Brain pericyte (primary cell): ENCODE results near the gene CST7.
"Not testable (repeated sequence)": the region's sequence is repeated elsewhere in the genome, so short reads cannot be mapped to it uniquely, and the experiment has no call there.

ENCODE experiments used
- DNase-seq: peaks from one replicate; pipeline ENCODE4 v3.0.0-alpha.2; 2012; ENCODE audit warnings: low read depth, low spot score

CST7 gene, protein sequence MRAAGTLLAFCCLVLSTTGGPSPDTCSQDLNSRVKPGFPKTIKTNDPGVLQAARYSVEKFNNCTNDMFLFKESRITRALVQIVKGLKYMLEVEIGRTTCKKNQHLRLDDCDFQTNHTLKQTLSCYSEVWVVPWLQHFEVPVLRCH

DNA sequence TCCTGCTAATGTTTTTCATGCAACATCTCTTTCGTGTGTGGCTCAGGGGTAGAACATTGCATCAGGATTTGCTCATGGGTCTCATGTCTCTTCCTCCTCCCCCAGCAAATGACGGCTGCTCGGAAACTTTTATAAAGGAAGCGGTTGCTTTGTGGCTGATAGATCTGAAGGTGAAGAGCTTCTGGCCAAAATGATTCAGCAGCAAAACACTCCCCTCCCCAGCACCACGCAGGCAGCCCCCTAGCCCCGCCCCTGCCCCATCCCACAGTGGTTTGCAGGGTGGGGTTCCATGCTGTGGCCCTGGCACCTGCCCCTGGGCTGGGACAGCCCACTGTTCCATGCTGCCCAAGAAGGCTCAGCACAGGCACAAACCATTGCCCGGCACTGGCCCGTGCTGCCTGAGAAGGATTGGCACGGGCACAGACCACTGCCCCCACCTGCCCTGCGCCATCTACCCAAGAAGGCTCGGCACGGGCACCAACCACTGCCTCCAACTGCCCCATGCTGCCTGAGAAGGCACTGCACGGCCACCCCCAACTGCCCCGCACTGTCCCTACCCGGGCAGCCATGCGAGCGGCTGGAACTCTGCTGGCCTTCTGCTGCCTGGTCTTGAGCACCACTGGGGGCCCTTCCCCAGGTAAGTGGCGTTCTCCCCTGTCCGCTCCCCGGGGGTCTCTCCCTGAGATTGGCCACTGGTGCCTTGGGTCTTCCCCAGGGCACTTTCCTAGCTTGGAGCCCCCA is at the start of gene CST7:
CST7 (plus strand) TSS at position 331 of the 741 bp plus-strand sequence; CDS start at position 568, 237 bp downstream.
- no peak for DNase-seq

DNA sequence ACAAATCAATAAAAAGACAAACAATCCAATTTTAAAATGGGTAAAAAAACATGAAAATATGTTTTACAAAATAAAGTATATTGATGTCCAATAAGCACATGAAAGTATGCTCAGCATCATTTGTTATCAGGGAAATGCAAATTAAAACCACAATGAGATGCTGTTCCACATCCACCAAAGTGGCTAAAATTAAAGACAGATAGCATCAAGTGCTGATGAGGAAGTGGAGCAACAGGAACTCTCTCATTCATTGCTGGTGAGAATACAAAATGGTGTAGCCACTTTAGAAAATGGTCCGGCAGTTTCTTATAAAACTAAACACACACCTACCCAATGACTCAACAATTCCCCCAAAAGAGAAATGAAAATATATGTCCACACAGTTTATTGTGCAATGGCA is 42.3 kb upstream of the CST7 start:
- no peak for DNase-seq

DNA sequence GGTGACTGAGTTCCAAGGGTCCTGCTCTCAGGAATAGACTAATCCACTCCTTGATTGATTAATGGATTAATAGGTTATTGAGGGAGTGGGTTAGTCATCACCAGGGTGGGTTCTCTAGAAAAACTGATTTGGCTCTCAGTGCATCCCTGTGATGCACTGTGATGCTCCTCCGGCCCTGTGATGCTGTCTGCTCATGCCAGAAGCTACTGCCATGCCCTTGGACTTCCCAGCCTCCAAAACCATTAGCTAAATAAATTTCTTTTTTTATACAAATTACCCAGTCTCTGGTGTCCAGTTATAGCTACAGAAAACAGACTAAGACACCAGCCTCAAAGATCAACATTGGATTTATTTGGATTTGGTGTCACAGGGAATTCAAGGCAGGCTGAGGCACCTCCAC is 40.4 kb upstream of the CST7 start:
- DNase-seq: no peak

DNA sequence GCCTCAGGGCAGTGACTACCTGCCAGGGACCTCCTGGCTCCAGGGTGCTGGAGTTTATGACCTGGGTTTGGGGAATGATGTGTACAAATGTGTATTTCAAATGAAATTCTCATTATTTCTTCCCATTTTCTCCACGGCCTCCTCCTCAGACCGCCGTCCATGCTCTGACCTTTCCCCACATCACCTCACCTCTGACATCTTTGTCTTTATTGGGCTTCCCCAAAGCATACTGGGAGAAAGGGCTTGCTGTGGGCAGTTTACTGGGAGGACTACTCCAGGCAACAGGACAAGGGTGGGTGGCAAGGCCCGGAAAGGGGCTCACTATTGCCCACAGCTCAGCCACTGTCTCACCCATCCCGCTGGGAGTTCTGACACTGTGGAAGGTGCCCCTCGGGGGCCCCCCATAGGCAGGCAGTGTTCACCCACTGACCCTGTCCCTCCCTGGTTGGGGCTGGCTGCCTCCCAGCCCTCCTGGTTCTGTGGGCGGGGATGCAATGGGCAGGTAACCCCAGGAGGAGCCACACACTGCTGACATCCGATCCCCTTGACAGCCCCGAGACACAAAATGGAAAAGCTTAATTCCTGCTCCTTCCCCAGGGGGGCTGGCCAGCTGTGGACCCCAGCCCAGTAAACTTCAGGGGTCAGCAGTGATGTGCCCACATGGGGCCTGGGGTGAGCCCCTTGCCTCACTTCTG is 39.8 kb upstream of the CST7 start:
- DNase-seq: no peak

DNA sequence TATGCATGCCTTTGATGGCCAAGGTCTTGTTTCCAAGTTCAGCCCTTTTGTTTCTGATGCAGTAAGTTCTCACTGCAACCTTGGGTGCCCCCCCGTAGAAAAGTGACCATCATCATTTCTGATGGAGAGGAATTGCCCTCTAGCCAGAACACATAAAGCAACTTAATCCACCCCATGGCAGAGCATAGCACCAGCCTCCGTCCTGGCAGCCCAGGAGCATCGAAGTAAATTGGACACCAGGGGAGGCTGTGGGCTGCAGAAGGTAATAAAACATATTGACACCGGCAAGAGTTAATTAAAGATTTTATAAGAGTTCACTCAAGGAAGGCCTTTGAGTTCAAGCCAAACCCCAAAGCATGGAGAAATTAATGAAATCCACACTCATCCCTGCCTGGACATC is 39.2 kb upstream of the CST7 start:
- no peak for DNase-seq

DNA sequence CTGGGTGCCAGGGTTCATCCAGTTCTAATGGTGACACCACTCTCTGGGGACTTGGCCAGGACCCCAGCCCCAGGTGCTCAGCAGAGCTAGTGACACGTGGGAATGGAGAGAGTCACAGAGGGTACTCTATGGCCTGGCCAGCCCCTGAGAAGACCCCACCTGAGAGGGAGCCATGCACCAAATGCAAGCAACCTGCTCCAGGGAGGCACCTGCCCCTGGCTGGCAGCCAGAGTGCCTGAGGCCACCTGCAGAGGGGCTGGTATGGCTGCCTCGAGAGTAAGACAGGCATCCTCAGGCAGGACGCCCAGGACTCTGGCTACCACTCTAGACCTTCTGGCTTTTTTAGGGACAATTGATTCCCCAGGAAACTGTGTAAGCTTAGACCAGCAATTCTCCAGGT is 38.6 kb upstream of the CST7 start:
- DNase-seq: no peak

DNA sequence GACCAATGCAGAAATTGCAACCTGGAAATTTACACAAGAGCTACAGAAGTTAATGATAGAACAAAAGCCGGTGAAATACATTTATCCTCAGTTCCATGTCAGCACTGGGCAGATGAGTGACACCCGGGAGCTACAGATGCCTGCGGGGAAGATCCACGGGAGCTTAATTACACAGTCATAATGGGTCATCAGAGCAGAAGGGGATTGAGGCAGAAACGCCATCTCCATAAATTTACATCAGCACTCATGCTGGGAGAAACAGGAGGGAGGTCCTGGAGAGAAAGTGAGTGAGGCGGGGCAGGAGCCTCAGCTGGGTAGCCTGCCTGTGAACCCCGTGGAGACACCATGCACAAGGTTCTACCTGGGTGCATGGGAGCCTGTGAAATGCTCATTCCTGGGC is 37.6 kb upstream of the CST7 start:
- DNase-seq: no peak

DNA sequence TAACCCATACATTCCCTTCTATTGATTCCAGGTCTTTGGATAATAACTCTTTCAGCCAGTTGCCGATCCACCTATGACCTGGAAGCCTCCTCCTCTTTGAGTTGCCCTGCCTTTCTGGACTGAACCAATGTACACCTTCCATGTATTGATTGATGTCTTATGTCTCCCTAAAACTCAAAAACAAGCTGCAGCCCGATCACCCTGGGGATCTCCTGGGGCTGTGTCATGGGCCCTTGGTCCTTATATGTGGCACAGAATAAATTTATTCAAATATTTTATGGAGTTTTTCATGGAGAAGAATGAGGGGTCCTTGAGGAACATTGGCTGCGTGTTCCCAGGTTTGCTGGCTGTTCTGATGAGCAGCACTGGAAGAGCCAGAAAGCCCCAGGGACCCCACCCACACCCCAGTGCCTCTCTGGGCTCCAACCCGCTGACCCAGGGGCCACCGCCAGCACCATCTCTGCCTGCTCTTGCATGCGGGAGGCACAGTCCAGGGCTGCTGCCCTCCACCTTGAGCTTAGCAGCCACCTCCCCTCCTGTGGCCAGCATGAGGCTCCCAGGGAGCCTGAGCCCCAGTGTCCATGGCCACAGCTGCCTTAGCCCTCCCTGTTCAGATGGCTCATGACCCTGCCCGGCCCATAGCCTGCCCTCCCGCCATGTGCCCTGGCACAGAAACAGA is 36.5 kb upstream of the CST7 start:
- DNase-seq: no peak

DNA sequence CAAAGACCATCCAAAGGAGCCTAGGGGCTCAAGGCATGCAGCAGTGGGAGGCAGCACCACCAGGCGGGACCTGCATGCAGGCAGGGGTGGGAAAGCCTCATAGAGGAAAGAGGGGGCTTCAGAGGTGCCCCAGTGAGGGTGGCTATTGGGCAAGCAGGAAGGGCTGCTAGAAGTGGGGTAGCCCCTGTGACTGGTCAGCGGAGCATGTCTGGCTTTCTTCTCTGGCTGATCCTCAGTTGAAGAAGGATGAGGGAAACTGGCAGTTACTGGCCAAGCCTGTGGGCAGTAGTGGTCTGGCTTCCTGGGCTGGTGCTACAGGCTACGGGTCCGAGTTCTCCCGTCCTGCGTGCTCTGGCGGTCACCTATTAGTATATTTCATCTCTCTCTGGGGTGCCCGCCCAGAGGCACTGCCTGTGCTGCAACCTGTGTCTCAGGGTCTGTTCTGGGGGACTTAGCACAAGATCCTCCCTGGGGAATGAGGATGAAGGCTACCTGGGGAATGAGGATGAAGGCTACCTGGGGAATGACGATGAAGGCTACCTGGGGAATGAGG is 35.9 kb upstream of the CST7 start:
- DNase-seq: no peak

DNA sequence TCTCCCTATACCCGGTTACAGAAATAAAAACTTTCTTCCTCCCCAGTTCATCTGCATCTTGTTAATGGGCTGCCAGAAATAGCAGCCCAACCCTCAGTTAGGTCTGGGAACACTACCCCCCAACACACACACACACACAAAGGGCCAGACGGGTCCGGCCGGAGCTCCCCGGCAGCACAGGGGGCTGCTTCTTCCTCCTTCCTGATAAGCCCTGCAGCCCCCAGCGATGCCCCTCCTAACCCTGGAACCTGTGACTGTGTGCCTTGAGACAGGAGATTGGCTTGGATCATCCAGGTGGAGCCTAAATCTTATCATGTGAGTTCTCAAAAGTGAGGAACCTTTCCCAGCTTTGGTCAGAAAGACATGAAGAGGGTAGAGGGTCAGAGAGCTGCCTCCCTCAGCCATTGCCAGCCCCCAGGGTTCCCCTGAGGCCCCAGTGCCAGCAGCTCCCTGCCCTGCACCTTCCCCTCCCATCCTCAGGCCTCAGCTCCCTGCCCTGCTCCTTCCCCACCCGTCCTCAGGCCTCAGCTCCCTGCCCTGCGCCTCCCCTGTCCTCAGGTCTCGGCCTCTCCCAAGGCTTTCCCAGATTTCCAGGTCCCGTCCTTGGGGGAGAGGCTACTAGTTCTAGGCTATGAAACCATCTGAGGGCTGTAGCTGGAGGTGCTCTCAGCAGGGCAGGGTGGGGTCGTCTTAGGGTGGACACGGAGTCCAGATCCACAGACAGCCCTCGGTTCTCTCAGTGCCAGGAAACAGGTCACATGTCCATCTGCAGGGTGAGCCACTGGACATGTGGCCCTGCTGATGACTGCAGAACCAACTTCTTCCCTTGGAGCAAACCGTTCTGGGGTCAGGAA is 34.5 kb upstream of the CST7 start:
- no peak for DNase-seq

DNA sequence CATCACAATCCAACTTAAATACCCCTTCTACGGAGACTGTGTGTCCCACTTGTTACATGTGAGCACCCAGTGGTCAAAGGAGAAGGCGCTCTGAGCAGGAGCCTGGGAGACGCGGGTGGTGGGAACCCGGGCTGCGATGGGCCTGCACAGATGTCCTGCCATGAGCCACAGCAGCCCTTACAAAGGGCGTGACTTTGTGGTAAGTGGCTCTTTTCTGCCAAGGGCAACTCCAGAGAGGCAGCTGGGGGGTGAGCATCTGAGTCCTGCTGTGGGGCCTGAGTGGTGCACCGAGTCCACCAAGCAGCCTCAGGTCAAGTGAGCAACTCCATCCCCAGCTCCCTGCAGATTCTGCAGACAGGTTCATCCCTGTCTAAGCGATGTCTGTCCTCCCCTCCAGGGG is 33.6 kb upstream of the CST7 start:
- DNase-seq: no peak

DNA sequence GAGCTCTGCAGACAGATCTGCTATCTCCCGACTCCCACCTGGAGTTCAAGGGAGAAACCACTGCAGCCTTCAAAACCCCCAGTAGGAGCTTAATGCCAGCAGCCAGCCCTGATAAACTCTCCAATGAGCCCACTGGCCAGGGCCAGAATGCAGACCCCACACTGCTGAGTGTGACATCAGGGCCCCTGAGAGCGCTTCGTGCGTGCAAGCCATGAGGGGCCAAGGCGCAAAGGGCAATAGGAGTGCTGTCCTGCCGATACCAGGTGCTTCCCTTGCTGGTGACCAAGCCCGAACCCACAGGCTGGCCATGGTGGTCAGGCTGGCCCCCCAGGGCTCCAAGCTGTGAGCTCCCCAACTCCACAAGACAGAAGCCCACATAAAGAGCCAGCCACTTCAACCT is 33.2 kb upstream of the CST7 start:
- DNase-seq: no peak

DNA sequence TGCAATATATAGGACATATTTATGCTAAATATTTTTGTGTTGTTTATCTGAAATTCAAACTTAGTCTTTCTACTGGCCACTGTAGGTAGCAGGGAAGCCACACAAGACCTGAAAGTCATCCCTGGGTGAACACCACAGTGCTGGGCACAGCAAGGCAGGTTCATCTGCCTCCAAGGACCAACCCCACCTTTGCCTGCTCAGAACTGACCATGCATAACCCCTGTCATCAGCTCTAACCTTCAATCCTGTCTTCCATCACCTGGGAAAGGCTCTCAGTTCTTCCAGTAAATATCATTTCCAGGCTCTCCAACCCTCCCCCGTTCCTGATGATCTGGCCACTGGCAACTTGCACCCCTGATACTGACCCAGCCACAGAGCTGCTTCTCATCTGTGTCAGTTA is 32.7 kb upstream of the CST7 start:
- no peak for DNase-seq

DNA sequence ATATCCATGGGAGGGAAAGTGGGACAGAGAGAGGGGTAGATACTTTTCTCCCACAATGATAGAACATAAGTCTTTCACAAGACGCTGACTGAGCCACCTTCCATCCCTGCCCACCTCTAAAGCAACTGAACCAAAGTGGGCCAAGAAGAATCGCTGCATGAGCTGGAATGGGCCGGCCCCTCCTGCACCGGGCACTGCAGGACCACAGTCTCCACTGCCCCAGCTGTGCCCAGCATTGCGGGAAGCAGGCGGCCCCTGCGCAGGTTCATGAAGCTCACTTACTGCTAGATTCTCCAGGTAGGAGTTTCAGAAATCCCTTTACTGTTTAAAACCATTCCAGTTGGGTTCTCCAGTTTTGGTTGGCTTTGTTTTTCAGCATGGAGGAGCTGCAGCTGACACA is 32.0 kb upstream of the CST7 start:
- DNase-seq: no peak

DNA sequence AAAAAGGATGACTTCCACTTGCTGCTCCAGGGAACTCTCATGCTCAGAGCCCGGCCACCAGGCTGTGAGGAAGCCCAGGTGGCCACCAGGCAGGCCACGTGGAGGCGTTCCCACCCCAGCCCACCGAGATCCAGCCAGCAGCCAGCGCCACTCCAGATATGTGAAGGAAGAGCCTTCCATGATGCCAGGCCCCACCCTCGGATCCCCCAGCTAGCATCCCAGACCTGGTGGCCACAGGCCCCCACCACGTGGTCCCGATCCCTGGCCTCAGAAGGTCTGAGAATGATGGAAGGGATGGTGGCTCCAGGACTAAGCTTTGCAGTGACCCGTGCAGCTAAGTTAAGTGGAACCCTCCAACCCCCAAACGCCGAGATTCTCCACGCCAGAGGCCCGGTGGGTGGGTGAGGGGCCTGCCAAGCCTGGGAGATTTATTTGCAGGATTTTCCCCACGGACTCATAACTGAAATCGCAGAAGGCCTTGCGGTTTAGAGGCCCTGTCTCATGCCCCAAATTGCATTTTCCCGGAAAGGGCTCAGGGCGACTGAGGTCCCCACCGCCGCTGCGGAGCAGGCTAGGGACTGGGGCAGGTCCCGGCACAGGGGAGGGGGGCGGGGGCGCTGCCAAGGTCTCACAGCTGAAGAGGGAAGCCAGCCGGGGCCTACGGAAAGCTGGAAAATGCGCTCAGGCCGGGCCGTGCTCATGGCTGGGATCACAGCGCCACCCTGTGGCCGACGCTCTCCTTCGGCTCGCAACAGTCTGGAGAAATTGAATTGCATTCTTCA is 31.1 kb upstream of the CST7 start:
- peak; percentile 48 for DNase-seq

DNA sequence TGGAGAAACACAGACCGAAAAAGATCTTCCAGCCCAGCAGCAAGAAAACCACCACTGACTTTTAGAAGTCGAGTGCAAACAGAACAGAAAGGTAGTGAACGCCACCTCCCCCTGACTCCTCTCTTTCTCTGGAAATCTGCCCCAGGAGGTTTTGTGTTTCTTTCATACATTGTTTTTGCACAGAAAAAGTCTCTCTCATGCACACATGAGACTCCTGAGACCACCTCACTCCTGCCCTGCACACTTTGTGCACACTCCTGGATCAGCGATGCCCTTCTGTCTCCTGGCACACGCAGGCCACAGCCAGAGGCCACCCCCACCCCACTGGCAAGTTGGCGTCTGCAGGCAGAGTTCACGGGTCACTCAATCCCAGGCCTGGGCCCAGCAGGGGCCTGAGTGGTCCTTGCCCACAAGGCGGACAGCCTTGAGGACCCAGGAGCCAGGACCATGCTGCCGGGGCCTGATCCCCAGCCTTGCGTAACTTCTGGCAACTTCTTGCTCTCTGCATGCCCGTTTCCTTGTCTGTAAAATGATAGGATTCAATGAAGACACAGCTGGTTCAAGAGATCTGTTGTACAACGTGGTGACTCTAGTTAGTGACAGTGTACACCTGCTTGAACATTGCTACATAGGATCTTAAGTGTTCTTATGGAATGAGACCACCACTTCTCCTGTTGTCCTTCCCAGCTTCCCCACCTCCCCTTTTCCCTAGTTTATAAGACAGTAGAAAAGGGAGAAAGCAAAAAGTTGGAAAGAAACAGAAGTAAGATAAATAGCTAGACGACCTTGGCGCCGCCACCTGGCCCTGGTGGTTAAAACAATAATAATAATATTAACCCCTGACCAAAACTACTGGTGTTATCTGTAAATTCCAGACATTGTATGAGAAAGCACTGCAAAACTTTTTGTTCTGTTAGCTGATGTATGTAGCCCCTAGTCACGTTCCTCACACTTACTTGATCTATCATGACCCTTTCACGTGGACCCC is 30.2 kb upstream of the CST7 start:
- no peak for DNase-seq

DNA sequence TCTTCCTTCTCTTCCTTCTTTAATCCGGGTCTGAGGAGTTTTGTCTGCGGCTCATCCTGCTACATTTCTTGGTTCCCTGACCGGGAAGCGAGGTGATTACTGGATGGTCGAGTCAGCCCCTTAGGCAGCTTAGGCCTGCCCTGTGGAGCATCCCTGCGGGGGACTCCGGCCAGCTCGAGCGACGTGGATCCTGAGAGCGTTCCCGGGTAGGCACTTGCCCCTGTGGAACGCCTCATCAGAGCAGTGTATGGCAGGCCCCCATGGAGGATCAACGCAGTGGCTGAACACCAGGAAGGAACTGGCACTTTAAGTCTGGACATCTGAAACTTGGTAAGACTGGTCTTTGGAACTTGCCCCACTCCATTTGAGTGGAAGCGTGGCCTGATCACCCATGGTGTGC is 29.4 kb upstream of the CST7 start:
- not testable (repeated sequence) for DNase-seq

DNA sequence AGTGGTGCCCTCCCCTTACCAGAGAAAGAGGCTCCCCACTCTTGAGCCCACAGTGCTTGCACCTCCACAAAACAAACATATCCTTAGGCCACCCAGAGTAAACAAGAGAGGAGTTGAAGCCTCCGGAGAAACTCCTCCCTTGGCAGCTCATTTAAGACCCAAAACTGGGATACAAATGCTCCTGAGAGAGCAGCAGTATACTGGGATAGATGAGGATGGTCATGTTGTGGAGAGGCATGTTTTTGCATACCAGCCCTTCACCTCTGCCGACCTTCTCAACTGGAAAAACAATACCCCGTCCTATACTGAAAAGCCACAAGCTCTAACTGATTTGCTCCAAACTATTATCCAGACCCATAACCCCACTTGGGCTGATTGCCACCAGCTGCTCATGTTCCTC is 28.4 kb upstream of the CST7 start:
- DNase-seq: not testable (repeated sequence)

DNA sequence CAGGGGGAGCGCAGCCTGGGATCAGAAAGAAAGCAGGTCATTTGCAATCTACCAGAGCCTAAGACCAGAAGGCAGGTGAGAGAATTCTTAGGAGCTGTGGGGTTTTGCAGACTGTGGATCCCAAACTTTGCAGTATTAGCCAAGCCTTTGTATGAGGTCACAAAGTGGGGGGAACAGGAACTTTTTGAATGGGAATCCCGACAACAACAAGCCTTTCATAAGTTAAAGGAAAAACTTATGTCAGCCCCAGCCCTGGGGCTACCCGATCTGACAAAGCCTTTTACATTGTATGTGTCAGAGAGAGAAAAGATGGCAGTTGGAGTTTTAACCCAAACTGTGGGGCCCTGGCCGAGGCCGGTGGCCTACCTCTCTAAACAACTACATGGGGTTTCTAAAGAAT is 19.8 kb upstream of the CST7 start:
- DNase-seq: not testable (repeated sequence)
